ENCODE data around the gene RBM34.
"Not testable (repeated sequence)": the region's sequence is repeated elsewhere in the genome, so short reads cannot be mapped to it uniquely, and the experiment has no call there.

The RBM34 gene

GRCh38 chr1:235093013-235093695 lies 67.9 kb downstream of the RBM34 start:
- peak; percentile 40 for DNase-seq (ENCODE audit: extremely low spot score)
- CTCF ChIA-PET = interaction anchor here (0.5 to 3.0 kb wide), 19 partner anchors 10 to 749 kb away, joined by 3 to 13 read pairs (median 3); no protein-coding TSS in a partner anchor
- POLR2A ChIA-PET = interaction anchor here (1.0 kb wide), 1 partner anchor 412 kb away, joined by 4 read pairs; the partner anchor contains the start of gene B3GALNT2

GRCh38 chr1:235092415-235092814 lies 68.6 kb downstream of the RBM34 start:
- CTCF ChIA-PET = interaction anchor here (1.0 to 3.0 kb wide), 4 partner anchors 9 to 592 kb away, joined by 3 to 13 read pairs (median 5); no protein-coding TSS in a partner anchor
- POLR2A ChIA-PET; DNase-seq (ENCODE audit: extremely low spot score): not testable (repeated sequence)

More at GRCh38 chr1:235093013-235093695, 67.9 kb downstream of the RBM34 start:
- TF ChIP-seq NFRKB (IDR thresholded peaks at IDR 0.05) = no peak
- no peak for TF ChIP-seq SUZ12 (IDR thresholded peaks at IDR 0.05)
- no peak for TF ChIP-seq SP1 (IDR thresholded peaks at IDR 0.05)
- TF ChIP-seq FOXK2 (IDR thresholded peaks at IDR 0.05) = no peak
- no peak for TF ChIP-seq TARDBP (IDR thresholded peaks at IDR 0.05)
- no peak for TF ChIP-seq LEF1 (IDR thresholded peaks at IDR 0.05; ENCODE audit: borderline replicate concordance)
- TF ChIP-seq HDGF (IDR thresholded peaks at IDR 0.05; ENCODE audit: borderline replicate concordance) = no peak
- no peak for TF ChIP-seq CTBP1 (IDR thresholded peaks at IDR 0.05; ENCODE audit: borderline replicate concordance)
- TF ChIP-seq BHLHE40 (IDR thresholded peaks at IDR 0.05; ENCODE audit: borderline replicate concordance) = no peak
- no peak for TF ChIP-seq L3MBTL2 (conservative IDR thresholded peaks at IDR 0.05)
- TF ChIP-seq ARNT (IDR thresholded peaks at IDR 0.05) = no peak
- no peak for TF ChIP-seq ZNF384 (IDR thresholded peaks at IDR 0.05)
- no peak for TF ChIP-seq FOXM1 (IDR thresholded peaks at IDR 0.05; ENCODE audit: borderline replicate concordance)
- no peak for TF ChIP-seq FOXA1 (IDR thresholded peaks at IDR 0.05)
- TF ChIP-seq ELF4 (IDR thresholded peaks at IDR 0.05) = no peak
- TF ChIP-seq PKNOX1 (IDR thresholded peaks at IDR 0.05) = no peak

GRCh38 chr1:235092045-235092406 lies 69.0 kb downstream of the RBM34 start:
- CTCF ChIA-PET = interaction anchor here (0.6 to 3.0 kb wide), 5 partner anchors 9 to 592 kb away, joined by 3 to 13 read pairs (median 3); no protein-coding TSS in a partner anchor
- DNase-seq (ENCODE audit: extremely low spot score); POLR2A ChIA-PET: not testable (repeated sequence)

GRCh38 chr1:235091319-235092044 lies 69.6 kb downstream of the RBM34 start:
- ChIA-PET POLR2A (interaction anchor here (0.8 to 2.0 kb wide), 4 partner anchors 13 to 614 kb away, joined by 3 to 7 read pairs (median 4); partner anchors contain the start of gene RBM34), CTCF (interaction anchor here (0.6 to 3.0 kb wide), 5 partner anchors 8 to 591 kb away, joined by 3 to 13 read pairs (median 3); no protein-coding TSS in a partner anchor)
- not testable (repeated sequence) for DNase-seq (ENCODE audit: extremely low spot score)

- DNase-seq (ENCODE audit: extremely low spot score) = no peak
- ChIA-PET CTCF (interaction anchor here (1.2 to 2.8 kb wide), 3 partner anchors 14 to 604 kb away, joined by 3 to 9 read pairs (median 7); no protein-coding TSS in a partner anchor), POLR2A (interaction anchor here (0.8 to 2.0 kb wide), 4 partner anchors 14 to 613 kb away, joined by 3 to 7 read pairs (median 4); partner anchors contain the start of gene RBM34)
- peak; percentile 89; the same call in 1 of the 2 replicates for TF ChIP-seq PKNOX1 (IDR thresholded peaks at IDR 0.05)
- TF ChIP-seq FOXM1 (IDR thresholded peaks at IDR 0.05; ENCODE audit: borderline replicate concordance) = no peak
- TF ChIP-seq ZNF384 (IDR thresholded peaks at IDR 0.05) = no peak
- TF ChIP-seq SUZ12 (IDR thresholded peaks at IDR 0.05) = no peak
These were observed 70.5 kb downstream of the RBM34 start for GRCh38 chr1:235090406-235091069.

GRCh38 chr1:235088907-235089306 lies 72.1 kb downstream of the RBM34 start:
- ChIA-PET CTCF (interaction anchor here (0.6 to 2.8 kb wide), 2 partner anchors 581 to 590 kb away, joined by 6 to 9 read pairs; no protein-coding TSS in a partner anchor), POLR2A (interaction anchor here (1.2 kb wide), 1 partner anchor 600 kb away, joined by 3 read pairs; no protein-coding TSS in a partner anchor)
- no peak for DNase-seq (ENCODE audit: extremely low spot score)
- TF ChIP-seq FOXA1 (IDR thresholded peaks at IDR 0.05) (no peak), ELF4 (IDR thresholded peaks at IDR 0.05) (no peak), NFRKB (IDR thresholded peaks at IDR 0.05) (no peak), HDGF (IDR thresholded peaks at IDR 0.05; ENCODE audit: borderline replicate concordance) (no peak), PKNOX1 (IDR thresholded peaks at IDR 0.05) (no peak), FOXK2 (IDR thresholded peaks at IDR 0.05) (no peak), ARNT (IDR thresholded peaks at IDR 0.05) (no peak), L3MBTL2 (conservative IDR thresholded peaks at IDR 0.05) (no peak), FOXM1 (IDR thresholded peaks at IDR 0.05; ENCODE audit: borderline replicate concordance) (no peak), SUZ12 (IDR thresholded peaks at IDR 0.05) (no peak), SP1 (IDR thresholded peaks at IDR 0.05) (no peak), CTBP1 (IDR thresholded peaks at IDR 0.05; ENCODE audit: borderline replicate concordance) (no peak), BHLHE40 (IDR thresholded peaks at IDR 0.05; ENCODE audit: borderline replicate concordance) (no peak), ZNF384 (IDR thresholded peaks at IDR 0.05) (no peak)
